HEK293 (cell line): ENCODE results near the gene PRKCQ.

Experiments used
- CTCF ChIA-PET: fragments of 350-600 bp; formaldehyde crosslinking; extraction: SDS; loops from one replicate; lab custom pipeline; 2021; ENCODE audit warnings: antibody characterized with exemption; lab: Yijun Ruan, JAX
- POLR2A ChIA-PET: fragments of 300-600 bp; formaldehyde crosslinking; extraction: SDS; loops from one replicate; lab custom pipeline; 2020; ENCODE audit warnings: antibody characterized with exemption, inconsistent platforms; lab: Yijun Ruan, JAX
- H3K27ac ChIP-seq: fragments of 200-500 bp; sonication (Bioruptor generic); 2 replicates; pipeline ENCODE4 v1.5.1; 2014; ENCODE audit warnings: low read depth, low read length, control low read depth, inconsistent platforms; ENCODE audit errors: extremely low read depth
- H3K36me3 ChIP-seq, 2 experiments: fragments of 200-500 bp in 1 of 2; sonication (Bioruptor generic) in 1 of 2; 1 replicate in 1 of 2; 2 replicates in 1 of 2; pipeline ENCODE4 v1.5.1; 2014 to 2017; ENCODE audit warnings: inconsistent platforms in 2 of 2, low read length in 2 of 2; ENCODE audit not compliant: control insufficient read depth in 2 of 2, insufficient read depth in 1 of 2
- H3K4me1 ChIP-seq: fragments of 200-500 bp; sonication (Bioruptor generic); 2 replicates; pipeline ENCODE4 v1.5.1; 2014; ENCODE audit warnings: mild to moderate bottlenecking, low read length, inconsistent platforms; ENCODE audit not compliant: control insufficient read depth, insufficient read depth
- H3K4me3 ChIP-seq: 2 replicates; pipeline ENCODE4 v1.5.1; 2011; ENCODE audit warnings: low read depth, mild to moderate bottlenecking, control low read depth, low read length, moderate library complexity
- H3K9me3 ChIP-seq: fragments of 200-500 bp; sonication (Bioruptor generic); 2 replicates; pipeline ENCODE4 v1.5.1; 2014; ENCODE audit warnings: low read depth, low read length, inconsistent platforms; ENCODE audit not compliant: control insufficient read depth, insufficient read depth
- SP2 ChIP-seq: fragments of 450-650 bp; formaldehyde crosslinking; IDR thresholded peaks from 2 replicates; pipeline ENCODE4 v1.5.1; 2016; ENCODE audit warnings: missing biosample characterization, missing genetic modification characterization
- YY1 ChIP-seq: fragments of 450-650 bp; formaldehyde crosslinking; IDR thresholded peaks from 2 replicates; pipeline ENCODE4 v1.5.1; 2018; ENCODE audit warnings: missing biosample characterization, missing genetic modification characterization
- ZBTB1 ChIP-seq: fragments of 450-650 bp; formaldehyde crosslinking; IDR thresholded peaks from 2 replicates; pipeline ENCODE4 v1.5.1; 2016; ENCODE audit warnings: missing biosample characterization, missing genetic modification characterization
- ZNF157 ChIP-seq: fragments of 450-650 bp; formaldehyde crosslinking; IDR thresholded peaks from 2 replicates; pipeline ENCODE4 v1.5.1; 2016; ENCODE audit warnings: missing biosample characterization, missing genetic modification characterization
- ZNF510 ChIP-seq: fragments of 450-650 bp; formaldehyde crosslinking; IDR thresholded peaks from 2 replicates; pipeline ENCODE4 v1.5.1; 2018; ENCODE audit warnings: mild to moderate bottlenecking, missing genetic modification characterization, missing biosample characterization; ENCODE audit not compliant: insufficient replicate concordance
- ZNF707 ChIP-seq: fragments of 450-650 bp; formaldehyde crosslinking; IDR thresholded peaks from 2 replicates; pipeline ENCODE4 v1.5.1; 2016; ENCODE audit warnings: missing biosample characterization, missing genetic modification characterization
- TF ChIP-seq, protein P1 (sequence below): fragments of 450-650 bp; formaldehyde crosslinking; IDR thresholded peaks from 2 replicates; pipeline ENCODE4 v1.5.1; 2016; ENCODE audit warnings: missing biosample characterization, missing genetic modification characterization
- TF ChIP-seq, protein P2 (sequence below): fragments of 450-650 bp; formaldehyde crosslinking; IDR thresholded peaks from 2 replicates; pipeline ENCODE4 v1.5.1; 2016; ENCODE audit warnings: missing biosample characterization, missing genetic modification characterization
- TF ChIP-seq, protein P3 (sequence below): fragments of 450-650 bp; formaldehyde crosslinking; conservative IDR thresholded peaks from 2 replicates; pipeline ENCODE4 v1.5.1; 2016; ENCODE audit warnings: low read depth, missing biosample characterization, missing genetic modification characterization
- TF ChIP-seq, protein P4 (sequence below): fragments of 450-650 bp; formaldehyde crosslinking; IDR thresholded peaks from 2 replicates; pipeline ENCODE4 v1.5.1; 2017; ENCODE audit warnings: missing biosample characterization, missing genetic modification characterization
- TF ChIP-seq, protein P5 (sequence below): fragments of 450-650 bp; formaldehyde crosslinking; IDR thresholded peaks from 2 replicates; pipeline ENCODE4 v1.5.1; 2016; ENCODE audit warnings: missing biosample characterization, missing genetic modification characterization
- TF ChIP-seq, protein P6 (sequence below): fragments of 450-650 bp; formaldehyde crosslinking; IDR thresholded peaks from 2 replicates; pipeline ENCODE4 v1.5.1; 2016; ENCODE audit warnings: missing biosample characterization, missing genetic modification characterization, borderline replicate concordance

PRKCQ gene

DNA sequence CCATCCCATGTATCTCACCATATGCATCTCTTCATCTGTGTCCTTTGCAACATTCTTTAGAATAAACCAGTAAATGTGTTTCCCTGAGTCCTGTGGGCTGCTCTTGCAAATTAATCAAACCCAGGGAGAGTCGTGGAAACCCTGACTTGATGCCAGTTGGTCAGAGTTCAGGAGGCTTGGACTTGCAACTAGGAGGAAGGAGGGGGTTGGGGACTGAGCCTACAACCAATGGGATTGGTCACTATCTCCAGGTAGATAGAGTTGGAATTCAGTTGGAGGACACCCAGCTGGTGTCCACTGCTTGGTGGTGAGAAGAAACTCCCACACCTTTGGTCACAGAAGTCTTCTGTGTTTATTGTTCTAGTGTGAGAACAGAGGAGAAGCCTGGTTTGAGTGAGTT lies 38.3 kb upstream of the PRKCQ start:
- no peaks in the 10 kb centered on the region for H3K9me3 ChIP-seq
- TF ChIP-seq, protein P1, sequence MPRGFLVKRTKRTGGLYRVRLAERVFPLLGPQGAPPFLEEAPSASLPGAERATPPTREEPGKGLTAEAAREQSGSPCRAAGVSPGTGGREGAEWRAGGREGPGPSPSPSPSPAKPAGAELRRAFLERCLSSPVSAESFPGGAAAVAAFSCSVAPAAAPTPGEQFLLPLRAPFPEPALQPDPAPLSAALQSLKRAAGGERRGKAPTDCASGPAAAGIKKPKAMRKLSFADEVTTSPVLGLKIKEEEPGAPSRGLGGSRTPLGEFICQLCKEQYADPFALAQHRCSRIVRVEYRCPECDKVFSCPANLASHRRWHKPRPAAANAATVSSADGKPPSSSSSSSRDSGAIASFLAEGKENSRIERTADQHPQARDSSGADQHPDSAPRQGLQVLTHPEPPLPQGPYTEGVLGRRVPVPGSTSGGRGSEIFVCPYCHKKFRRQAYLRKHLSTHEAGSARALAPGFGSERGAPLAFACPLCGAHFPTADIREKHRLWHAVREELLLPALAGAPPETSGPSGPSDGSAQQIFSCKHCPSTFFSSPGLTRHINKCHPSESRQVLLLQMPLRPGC (tag by site-specific recombination) = no peak
- H3K4me1 ChIP-seq = peaks cover 5% of the 10 kb centered on the region; the same call in 1 of the 2 replicates
- ChIA-PET CTCF (no interaction called here), POLR2A (no interaction called here)
- H3K27ac ChIP-seq = no peak overlapping the region
- no peaks in the 10 kb centered on the region for H3K36me3 ChIP-seq
- no peak overlapping the region for H3K4me3 ChIP-seq

DNA sequence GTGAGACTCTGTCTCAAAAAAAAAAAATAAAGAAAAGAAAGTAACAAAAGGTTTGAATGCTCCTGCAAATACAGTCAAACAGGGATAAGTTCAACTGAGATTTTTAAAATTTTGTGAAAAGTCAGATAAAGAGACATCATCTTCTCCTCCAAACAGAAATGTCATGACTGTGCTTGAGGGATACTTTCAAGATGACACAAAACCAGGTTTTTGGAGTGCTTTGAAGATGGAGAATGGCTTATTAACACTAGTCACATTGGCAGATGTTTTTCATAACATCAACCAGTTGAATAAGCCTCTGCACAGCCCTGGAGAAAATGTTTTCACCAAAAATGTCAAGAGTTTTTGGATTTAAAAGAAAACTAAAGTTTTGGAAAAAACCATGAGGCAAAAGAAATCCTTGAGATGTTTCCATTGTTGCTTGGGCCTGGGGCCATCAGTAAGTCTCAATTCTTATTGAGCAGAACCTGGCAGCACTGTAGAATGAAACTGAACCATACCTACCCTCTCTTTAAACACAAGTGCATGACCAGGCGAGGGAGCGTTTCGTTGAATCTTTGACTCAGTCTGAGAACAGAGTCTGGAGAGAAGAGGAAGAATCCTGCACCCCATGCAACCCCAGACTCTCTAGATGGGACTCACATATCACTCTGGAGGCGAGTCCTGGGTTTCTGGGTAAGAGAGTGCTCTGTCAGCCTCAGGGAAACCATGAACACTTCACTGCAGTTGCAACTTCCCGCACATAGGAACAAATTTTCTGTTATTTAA lies 37.4 kb upstream of the PRKCQ start:
- H3K4me3 ChIP-seq = no peak overlapping the region
- H3K4me1 ChIP-seq = peaks cover 5% of the 10 kb centered on the region; the same call in 1 of the 2 replicates
- no peak overlapping the region for H3K27ac ChIP-seq
- POLR2A ChIA-PET = no interaction called here
- CTCF ChIA-PET = no interaction called here
- H3K36me3 ChIP-seq = no peaks in the 10 kb centered on the region
- no peaks in the 10 kb centered on the region for H3K9me3 ChIP-seq
- TF ChIP-seq ZNF157 (tag by site-specific recombination) (no peak), SP2 (no peak), ZNF707 (no peak), YY1 (tag by site-specific recombination) (no peak), ZBTB1 (no peak), ZNF510 (tag by site-specific recombination) (no peak)
- TF ChIP-seq, protein P2, sequence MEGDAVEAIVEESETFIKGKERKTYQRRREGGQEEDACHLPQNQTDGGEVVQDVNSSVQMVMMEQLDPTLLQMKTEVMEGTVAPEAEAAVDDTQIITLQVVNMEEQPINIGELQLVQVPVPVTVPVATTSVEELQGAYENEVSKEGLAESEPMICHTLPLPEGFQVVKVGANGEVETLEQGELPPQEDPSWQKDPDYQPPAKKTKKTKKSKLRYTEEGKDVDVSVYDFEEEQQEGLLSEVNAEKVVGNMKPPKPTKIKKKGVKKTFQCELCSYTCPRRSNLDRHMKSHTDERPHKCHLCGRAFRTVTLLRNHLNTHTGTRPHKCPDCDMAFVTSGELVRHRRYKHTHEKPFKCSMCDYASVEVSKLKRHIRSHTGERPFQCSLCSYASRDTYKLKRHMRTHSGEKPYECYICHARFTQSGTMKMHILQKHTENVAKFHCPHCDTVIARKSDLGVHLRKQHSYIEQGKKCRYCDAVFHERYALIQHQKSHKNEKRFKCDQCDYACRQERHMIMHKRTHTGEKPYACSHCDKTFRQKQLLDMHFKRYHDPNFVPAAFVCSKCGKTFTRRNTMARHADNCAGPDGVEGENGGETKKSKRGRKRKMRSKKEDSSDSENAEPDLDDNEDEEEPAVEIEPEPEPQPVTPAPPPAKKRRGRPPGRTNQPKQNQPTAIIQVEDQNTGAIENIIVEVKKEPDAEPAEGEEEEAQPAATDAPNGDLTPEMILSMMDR = no peak
- TF ChIP-seq, protein P3, sequence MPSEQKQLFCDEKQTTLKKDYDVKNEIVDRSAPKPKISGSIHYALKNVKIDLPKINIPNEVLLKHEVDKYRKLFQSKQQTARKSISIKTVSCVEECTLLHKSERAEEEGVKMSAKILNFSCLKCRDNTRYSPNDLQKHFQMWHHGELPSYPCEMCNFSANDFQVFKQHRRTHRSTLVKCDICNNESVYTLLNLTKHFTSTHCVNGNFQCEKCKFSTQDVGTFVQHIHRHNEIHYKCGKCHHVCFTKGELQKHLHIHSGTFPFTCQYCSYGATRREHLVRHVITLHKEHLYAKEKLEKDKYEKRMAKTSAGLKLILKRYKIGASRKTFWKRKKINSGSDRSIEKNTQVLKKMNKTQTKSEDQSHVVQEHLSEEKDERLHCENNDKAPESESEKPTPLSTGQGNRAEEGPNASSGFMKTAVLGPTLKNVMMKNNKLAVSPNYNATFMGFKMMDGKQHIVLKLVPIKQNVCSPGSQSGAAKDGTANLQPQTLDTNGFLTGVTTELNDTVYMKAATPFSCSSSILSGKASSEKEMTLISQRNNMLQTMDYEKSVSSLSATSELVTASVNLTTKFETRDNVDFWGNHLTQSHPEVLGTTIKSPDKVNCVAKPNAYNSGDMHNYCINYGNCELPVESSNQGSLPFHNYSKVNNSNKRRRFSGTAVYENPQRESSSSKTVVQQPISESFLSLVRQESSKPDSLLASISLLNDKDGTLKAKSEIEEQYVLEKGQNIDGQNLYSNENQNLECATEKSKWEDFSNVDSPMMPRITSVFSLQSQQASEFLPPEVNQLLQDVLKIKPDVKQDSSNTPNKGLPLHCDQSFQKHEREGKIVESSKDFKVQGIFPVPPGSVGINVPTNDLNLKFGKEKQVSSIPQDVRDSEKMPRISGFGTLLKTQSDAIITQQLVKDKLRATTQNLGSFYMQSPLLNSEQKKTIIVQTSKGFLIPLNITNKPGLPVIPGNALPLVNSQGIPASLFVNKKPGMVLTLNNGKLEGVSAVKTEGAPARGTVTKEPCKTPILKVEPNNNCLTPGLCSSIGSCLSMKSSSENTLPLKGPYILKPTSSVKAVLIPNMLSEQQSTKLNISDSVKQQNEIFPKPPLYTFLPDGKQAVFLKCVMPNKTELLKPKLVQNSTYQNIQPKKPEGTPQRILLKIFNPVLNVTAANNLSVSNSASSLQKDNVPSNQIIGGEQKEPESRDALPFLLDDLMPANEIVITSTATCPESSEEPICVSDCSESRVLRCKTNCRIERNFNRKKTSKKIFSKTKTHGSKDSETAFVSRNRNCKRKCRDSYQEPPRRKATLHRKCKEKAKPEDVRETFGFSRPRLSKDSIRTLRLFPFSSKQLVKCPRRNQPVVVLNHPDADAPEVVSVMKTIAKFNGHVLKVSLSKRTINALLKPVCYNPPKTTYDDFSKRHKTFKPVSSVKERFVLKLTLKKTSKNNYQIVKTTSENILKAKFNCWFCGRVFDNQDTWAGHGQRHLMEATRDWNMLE = no peak
- TF ChIP-seq, protein P4, sequence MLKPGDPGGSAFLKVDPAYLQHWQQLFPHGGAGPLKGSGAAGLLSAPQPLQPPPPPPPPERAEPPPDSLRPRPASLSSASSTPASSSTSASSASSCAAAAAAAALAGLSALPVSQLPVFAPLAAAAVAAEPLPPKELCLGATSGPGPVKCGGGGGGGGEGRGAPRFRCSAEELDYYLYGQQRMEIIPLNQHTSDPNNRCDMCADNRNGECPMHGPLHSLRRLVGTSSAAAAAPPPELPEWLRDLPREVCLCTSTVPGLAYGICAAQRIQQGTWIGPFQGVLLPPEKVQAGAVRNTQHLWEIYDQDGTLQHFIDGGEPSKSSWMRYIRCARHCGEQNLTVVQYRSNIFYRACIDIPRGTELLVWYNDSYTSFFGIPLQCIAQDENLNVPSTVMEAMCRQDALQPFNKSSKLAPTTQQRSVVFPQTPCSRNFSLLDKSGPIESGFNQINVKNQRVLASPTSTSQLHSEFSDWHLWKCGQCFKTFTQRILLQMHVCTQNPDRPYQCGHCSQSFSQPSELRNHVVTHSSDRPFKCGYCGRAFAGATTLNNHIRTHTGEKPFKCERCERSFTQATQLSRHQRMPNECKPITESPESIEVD (tag by site-specific recombination) = no peak
- TF ChIP-seq, protein P5, sequence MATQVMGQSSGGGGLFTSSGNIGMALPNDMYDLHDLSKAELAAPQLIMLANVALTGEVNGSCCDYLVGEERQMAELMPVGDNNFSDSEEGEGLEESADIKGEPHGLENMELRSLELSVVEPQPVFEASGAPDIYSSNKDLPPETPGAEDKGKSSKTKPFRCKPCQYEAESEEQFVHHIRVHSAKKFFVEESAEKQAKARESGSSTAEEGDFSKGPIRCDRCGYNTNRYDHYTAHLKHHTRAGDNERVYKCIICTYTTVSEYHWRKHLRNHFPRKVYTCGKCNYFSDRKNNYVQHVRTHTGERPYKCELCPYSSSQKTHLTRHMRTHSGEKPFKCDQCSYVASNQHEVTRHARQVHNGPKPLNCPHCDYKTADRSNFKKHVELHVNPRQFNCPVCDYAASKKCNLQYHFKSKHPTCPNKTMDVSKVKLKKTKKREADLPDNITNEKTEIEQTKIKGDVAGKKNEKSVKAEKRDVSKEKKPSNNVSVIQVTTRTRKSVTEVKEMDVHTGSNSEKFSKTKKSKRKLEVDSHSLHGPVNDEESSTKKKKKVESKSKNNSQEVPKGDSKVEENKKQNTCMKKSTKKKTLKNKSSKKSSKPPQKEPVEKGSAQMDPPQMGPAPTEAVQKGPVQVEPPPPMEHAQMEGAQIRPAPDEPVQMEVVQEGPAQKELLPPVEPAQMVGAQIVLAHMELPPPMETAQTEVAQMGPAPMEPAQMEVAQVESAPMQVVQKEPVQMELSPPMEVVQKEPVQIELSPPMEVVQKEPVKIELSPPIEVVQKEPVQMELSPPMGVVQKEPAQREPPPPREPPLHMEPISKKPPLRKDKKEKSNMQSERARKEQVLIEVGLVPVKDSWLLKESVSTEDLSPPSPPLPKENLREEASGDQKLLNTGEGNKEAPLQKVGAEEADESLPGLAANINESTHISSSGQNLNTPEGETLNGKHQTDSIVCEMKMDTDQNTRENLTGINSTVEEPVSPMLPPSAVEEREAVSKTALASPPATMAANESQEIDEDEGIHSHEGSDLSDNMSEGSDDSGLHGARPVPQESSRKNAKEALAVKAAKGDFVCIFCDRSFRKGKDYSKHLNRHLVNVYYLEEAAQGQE = no peak
- TF ChIP-seq, protein P6, sequence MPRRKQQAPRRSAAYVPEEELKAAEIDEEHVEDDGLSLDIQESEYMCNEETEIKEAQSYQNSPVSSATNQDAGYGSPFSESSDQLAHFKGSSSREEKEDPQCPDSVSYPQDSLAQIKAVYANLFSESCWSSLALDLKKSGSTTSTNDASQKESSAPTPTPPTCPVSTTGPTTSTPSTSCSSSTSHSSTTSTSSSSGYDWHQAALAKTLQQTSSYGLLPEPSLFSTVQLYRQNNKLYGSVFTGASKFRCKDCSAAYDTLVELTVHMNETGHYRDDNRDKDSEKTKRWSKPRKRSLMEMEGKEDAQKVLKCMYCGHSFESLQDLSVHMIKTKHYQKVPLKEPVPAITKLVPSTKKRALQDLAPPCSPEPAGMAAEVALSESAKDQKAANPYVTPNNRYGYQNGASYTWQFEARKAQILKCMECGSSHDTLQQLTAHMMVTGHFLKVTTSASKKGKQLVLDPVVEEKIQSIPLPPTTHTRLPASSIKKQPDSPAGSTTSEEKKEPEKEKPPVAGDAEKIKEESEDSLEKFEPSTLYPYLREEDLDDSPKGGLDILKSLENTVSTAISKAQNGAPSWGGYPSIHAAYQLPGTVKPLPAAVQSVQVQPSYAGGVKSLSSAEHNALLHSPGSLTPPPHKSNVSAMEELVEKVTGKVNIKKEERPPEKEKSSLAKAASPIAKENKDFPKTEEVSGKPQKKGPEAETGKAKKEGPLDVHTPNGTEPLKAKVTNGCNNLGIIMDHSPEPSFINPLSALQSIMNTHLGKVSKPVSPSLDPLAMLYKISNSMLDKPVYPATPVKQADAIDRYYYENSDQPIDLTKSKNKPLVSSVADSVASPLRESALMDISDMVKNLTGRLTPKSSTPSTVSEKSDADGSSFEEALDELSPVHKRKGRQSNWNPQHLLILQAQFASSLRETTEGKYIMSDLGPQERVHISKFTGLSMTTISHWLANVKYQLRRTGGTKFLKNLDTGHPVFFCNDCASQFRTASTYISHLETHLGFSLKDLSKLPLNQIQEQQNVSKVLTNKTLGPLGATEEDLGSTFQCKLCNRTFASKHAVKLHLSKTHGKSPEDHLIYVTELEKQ = no peak
